Measurements from ENCODE around the gene TMEM14A. TPM values are rescaled to one million over a fixed set of nuclear protein-coding genes. Genes with fewer than 3 reads are reported as not detected.

TMEM14A gene
- total and polyA plus RNA-seq, 9 of the 15 experiments (the other 6 are each of a cell fraction or from before 2014, with no cell fraction given) = 3.5 to 43.3 (median 8.5) TPM

GRCh38 chr6:52664186-52664990, 6.5 kb upstream of the TMEM14A start (continued):
- TF ChIP-seq SAFB (IDR thresholded peaks at IDR 0.05; ENCODE audit: borderline replicate concordance, low read depth, low read length) (no peak), PRMT5 (CRISPR knock-in tag; IDR thresholded peaks at IDR 0.05) (no peak), SMAD3 (CRISPR knock-in tag; conservative IDR thresholded peaks at IDR 0.05) (no peak), ZFP91 (CRISPR knock-in tag; IDR thresholded peaks at IDR 0.05) (no peak), HMG20B (CRISPR knock-in tag; IDR thresholded peaks at IDR 0.05) (no peak), ATF2 (CRISPR knock-in tag; IDR thresholded peaks at IDR 0.05) (no peak), ZBTB33 (CRISPR knock-in tag; IDR thresholded peaks at IDR 0.05) (peak; percentile 30; the same call in 1 of the 2 replicates), ZNF644 (tag; IDR thresholded peaks at IDR 0.05; ENCODE audit: low read depth) (no peak), FOXJ3 (CRISPR knock-in tag; IDR thresholded peaks at IDR 0.05) (no peak), ZFP1 (CRISPR knock-in tag; IDR thresholded peaks at IDR 0.05) (no peak), KLF6 (CRISPR knock-in tag; IDR thresholded peaks at IDR 0.05; ENCODE audit: borderline replicate concordance) (no peak), PHTF2 (CRISPR knock-in tag; IDR thresholded peaks at IDR 0.05) (no peak), DDX20 (tag; IDR thresholded peaks at IDR 0.05; ENCODE audit: low read depth) (no peak), ZNF695 (CRISPR knock-in tag; IDR thresholded peaks at IDR 0.05) (no peak), MTA3 (IDR thresholded peaks at IDR 0.05; ENCODE audit: borderline replicate concordance) (peak; percentile 99), HINFP (tag; conservative IDR thresholded peaks at IDR 0.05; ENCODE audit: low read depth) (no peak), U2AF1 (optimal IDR thresholded peaks at IDR 0.05; ENCODE audit: low read depth, low read length) (no peak), ELF4 (CRISPR knock-in tag; IDR thresholded peaks at IDR 0.05) (no peak), RBM34 (IDR thresholded peaks at IDR 0.05; ENCODE audit: borderline replicate concordance, insufficient read depth, low read length) (no peak), DMBX1 (CRISPR knock-in tag; IDR thresholded peaks at IDR 0.05; ENCODE audit: borderline replicate concordance) (peak; percentile 44; the same call in 1 of the 2 replicates)

Measured in K562 (cell line).